NCI-H69 (cell line): ENCODE results near the gene RETREG2.

Experiments
- DNase-seq: peaks from one replicate; lab custom pipeline; 2025; lab: John Stamatoyannopoulos, UW

Gene RETREG2

DNA sequence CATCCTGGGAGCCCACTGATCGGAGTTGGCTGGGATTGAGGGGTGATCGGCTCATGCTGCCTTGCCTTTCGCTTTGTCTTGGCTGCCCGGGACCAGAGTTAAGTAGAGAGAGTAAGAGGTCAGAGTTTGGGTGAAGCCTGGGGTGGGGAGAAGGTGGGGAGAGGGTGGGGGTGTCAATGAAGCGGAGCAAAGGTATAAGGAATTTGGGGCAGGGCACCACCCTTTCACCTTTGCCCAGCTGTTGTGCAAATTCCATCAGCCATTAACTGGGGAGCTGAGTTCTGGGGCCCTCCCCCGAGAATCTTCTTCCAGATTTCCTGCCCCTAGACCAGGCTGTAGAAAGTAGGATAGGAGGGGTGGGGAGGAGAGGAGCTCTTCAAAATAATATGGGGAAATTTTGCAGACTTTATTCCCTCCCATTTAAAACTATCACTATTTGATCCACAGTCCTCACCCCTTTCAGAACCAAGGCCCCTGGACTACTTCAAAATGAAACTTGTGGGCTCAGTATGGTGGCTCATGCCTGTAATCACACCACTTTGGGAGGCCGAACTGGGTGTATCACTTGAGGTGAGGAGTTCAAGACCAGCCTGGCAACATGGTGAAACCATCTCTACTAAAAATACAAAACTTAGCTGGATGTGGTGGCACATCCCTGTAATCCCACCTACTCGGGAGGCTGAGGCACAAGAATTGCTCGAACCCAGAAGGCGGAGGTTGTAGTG is 8.0 kb upstream of the RETREG2 start, which contains the start of gene SLC23A3:
TSS of gene SLC23A3 (minus strand) at position 100 of the 725 bp plus-strand sequence. CDS start at position 55, 45 bp downstream.
- DNase-seq = no peak

DNA sequence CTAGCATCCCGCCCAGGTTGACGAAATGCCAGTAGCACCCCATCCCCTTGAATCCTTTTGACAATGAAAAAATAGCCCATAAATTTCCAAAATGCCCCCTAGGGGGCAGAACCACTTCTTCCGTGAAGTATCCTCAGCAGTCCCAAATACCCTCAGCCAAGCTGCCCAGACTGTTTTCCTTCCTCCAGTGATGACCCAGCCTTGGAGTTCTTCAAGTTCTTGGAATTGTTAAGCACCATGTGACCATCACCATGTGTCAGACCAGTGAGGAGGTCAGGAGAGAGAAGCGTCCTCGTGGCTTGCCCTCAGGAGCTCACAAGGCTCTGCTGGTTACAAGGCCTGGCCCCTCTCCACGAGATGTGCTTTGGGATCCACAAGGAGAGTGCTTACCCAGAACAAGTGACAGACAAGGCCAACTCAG is 6.8 kb upstream of the RETREG2 start:
- peak; percentile 35 for DNase-seq

DNA sequence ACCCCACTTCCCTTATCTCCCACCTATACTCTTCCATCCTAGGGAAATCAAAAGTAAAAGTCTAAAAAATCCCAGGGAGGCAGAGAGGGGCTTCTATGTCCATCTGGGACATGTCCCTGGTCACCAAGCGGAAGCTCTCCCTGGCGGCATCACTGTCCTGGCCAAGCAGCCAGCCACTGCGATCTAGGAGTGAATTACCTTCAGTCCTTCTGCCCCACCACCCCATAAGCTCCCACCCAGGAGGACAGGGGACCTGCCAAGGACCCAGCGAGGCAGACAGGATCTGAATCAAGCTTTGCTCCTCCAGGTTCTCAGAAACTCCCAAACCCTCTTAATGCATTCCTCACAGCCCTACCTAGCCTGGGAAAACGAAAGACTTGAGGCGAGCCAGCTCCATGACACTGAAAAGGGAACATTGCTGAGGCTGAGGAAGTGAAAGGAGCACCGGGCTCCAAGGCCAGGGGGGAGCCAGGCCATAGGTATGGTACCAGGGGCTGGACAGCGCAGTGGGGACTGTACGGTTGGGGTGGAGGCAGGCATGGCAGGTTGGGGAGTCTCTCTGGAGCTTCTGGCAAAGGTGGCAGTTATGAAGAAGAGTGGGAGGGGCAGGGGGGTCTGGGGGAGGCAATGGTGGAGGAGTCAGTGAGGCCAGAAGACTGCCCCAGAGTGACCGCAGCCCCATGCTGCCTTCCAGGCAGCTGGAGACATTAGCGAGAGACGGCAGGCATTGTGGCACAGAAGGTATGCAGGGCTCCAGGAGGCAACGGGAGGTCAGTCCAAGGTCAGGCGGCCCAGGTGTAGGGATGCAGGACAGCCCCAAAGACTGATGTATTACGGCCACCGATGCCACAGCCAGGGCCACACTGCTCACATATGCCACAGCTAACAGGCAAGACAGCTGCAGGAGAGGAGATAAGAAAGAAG is 5.6 kb upstream of the RETREG2 start:
- no peak for DNase-seq

DNA sequence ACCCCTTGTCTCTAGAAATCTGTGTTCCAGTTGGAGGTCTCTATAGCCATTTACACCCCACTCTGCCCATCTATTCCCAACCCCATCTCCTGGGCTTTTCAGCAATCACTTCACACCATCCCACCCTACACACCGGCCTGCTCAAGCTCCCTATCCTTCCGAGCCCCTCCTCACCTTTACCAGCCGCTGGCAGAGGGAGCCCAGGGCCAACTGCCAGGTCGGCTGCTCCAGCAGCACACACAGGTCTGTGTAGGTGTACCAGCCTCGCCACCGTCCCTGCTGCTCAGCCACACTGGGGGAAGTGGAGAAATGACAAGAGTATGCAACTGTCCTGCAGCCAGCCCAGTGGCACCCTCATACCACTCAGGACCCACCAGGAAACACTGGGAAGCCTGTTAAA is 4.9 kb upstream of the RETREG2 start:
- DNase-seq = no peak

DNA sequence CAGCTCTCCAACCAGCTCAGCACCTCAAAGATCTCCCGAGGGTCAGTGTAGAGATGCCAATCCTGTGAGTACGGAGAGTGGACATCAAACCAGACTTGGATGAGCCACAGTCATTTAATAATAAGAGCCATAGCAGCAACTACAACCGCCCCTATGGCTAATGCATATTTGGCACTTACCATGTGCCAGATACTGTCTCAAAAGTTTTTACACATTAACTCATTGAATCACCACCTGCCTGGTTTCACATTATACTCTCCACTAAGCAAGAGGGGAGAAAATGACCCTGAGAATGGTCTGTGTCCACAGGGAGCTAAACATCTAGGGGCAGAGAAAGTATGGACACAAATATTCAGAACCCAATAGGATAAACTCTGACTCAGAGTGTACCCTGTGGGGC is 3.9 kb upstream of the RETREG2 start:
- no peak for DNase-seq

DNA sequence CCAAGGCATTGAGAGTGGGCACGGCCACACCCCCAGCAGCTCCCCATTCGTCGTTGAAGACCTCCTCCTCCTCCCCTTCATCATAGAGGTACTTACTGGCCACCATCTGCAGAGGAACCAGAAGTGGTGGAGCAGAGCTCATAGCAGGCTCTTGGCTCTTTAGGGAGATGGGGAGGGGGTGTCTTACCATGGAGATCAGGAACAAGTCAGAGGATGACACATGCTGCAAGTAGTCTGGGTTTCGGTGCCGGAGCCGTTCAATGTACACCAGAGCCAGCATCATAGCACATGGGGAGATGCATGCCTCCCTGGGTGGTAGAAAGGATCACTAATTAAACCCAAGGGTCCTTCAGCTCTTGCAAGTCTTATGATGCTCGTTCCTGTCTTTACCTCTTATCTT is 3.3 kb upstream of the RETREG2 start:
- DNase-seq = no peak

DNA sequence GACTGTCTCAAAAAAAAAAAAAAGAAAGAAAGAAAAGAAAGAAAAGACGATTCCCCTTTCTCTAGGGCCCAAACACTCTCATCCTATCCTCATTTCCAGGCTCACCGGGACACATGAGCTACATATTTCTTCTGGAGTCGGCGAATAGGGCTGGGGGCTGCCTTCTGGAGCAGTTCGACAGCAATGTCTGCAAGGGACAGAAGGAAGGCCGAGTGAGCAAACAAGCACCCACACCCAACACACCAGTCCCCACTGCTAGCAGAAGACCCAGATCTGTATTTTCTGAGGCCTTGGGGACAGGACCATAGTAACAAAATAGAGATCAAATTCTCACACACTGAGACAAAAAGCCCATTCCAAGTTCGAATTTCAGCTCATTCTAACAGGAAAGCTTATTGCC is 2.6 kb upstream of the RETREG2 start:
- DNase-seq = no peak

DNA sequence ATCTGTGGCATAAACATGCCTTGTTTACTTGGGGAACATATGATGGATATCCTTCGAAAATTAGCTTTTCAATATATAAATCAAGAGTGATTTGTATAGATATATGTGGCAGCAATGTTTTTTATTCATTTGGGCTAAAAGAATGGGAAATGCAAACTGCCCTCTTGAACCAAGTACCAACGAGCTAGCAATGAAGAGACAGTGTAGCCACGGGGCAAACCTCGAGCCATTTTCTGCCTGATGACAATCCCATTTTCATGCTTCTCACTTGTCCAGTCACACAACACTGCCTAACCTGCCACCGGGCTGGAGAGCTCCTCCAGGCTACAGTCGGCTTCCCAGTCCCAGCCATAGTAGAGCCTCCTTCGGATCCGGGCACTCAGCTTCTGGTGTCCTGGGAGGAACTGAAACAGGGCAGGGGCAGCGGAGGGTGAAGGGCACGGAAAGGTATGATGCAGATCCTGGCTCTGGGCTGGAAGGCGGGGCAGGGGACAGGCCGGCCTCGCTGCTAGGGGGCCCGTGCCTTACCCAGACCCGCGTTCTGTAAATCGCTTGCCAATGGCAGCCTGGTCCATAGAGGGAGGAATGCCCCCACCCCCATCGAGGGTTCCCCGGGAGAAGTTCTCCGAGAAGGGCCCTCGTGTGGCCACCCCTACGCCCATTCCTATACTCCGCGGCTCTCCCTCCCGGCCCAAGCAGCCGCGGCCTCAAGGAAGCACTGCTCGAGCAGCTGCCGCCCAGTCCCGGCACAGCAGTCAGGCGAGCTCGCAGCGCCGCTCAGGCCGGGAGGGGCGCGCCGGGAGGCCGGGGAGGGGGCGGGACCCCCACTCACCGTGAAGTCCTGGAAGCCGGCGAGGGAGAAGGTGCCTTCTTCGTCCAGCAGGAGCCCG is 1.9 kb upstream of the RETREG2 start:
- peak; percentile 74 for DNase-seq

DNA sequence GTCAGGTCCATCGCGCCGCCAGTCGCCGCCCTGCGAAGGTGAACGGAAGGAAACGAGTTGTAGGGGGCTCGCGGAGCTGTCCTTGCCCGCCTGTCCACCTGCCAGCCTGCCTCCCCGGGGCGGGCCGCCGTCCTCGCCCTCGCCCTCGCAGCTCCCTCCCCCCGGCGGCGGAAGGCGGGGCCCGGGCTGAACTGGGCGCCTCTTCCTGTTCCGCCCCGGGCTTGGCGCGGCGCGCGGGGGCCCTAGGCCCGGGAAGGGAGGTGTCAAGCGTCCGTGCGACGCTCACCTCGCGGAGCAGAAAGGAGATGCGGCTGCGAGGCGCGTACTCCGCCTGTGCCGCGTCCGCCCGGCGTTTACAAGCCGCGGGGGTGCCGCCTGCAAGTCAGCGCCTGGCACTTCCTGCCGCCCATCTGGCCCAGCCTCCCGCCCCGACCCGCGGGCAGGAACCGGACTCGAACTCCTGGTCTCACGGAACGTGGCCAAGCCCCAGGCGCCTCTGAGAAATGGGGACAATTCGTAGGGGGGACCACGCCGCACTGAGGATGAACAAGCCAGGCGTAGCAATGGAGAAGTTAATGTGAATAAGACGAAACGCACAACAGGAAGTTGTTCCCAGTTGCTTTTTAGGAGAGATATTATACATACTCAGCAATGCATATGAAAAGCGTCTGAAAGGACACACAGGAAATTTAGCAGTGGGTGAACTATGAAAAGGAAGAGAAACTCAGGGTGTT is 1.1 kb upstream of the RETREG2 start, which contains the start of gene CNPPD1:
TSS of gene CNPPD1 (minus strand) at position 108 of the 734 bp plus-strand sequence. CDS start at position 11, 97 bp downstream.
- DNase-seq = peak; percentile 92

DNA sequence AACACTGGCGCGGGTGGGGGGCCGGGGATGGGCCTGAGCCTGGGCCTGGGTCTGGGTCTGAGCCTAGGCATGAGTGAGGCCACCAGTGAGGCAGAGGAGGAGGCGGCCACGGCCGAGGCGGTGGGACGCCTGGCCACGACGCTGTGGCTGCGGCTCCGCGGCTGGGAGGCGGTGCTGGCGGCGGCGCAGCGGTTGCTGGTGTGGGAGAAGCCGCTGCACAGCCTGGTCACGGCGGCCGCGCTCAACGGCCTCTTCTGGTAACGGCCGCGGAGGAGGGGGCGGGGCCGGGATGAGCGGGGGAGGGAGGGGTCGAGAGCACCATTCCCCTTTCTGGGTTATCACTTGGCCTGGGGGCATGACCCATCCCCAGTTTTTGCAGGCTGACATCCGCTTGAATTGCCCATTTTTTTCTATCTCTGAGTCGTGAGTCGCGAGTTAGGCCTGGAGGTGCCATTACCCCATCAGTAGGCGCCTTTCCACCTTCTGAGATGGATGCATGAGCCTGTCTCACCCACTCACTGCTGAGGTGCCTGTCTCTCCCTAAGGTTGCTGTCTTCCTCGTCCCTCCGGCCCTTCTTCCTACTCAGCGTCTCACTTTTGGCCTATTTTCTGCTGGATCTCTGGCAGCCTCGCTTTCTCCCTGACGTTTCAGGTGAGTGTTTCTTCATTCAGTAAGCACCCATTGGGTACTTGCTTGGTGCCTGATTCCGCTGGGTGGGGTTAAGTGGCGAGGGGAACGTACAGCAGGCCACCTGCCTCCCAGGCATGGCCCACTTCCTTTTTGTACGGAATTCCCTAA is 501 bp downstream of the RETREG2 start:
- peak; percentile 44 for DNase-seq

DNA sequence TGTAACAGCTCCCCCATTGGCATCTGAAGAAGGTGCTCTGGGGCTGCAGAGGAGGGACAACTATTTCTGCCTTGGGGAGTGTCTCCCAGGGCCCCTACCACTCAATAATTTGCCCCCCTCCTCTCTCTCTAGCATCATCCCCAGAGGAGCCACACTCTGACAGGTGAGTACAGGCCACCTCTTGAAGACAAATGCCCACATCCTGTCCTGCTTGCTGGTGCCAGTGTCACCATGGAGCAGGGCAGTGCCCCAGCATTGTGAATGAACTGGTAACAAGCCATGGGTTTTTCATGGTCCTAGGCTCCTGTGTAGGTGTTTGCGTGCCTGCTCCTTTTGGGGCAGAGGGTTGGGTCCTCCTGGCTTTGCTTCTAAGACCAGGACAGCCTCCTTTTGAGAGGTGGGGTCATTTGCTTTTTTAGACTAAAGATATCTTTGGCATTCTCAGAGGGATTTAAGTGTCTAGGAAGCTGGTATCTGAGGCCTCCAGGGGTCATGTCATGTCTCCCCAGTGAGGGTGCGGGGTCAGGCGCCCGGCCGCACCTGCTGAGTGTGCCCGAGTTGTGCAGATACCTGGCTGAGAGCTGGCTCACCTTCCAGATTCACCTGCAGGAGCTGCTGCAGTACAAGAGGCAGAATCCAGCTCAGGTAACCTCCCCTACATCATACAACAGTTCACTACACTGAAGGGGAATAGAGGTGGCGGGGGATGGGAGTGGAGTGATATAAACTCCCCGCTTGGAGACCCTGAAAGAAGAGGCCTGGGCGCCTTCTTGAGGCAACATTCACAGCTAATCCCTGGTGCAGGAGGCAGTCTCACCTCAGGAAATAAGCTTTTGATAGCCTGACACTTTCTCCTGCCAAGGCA is 1.8 kb downstream of the RETREG2 start:
- no peak for DNase-seq

DNA sequence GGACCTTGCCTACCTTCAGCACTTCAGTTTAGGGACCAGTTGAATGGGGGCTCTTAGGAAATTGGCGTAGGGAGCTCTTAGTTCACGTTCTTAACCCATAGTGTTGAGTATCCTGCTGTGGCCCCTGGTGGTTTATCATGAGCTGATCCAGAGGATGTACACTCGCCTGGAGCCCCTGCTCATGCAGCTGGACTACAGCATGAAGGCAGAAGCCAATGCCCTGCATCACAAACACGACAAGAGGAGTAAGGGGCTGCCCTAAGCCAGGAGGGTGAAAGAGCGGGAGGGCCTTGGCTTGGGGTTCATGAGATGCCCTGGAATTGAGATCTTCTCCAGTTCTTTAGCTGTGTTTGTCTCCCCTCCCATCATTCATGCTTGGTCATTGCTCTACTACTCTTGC is 2.9 kb downstream of the RETREG2 start:
- DNase-seq = no peak

DNA sequence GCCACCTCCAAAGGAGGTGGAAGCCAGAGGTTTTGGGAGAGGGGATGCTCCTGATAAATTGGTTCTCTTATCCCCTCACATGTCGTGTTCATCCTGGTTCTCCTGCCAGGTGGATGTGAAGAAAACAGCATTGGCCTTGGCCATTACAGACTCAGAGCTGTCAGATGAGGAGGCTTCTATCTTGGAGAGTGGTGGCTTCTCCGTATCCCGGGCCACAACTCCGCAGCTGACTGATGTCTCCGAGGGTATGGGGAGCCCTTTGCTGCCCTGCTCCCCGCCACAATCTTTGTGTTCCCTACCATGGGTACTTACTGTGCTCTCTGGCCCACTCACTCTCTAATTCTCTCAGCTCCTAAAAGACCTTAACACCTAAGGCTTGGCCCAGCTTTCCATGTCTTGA is 3.5 kb downstream of the RETREG2 start:
- no peak for DNase-seq

DNA sequence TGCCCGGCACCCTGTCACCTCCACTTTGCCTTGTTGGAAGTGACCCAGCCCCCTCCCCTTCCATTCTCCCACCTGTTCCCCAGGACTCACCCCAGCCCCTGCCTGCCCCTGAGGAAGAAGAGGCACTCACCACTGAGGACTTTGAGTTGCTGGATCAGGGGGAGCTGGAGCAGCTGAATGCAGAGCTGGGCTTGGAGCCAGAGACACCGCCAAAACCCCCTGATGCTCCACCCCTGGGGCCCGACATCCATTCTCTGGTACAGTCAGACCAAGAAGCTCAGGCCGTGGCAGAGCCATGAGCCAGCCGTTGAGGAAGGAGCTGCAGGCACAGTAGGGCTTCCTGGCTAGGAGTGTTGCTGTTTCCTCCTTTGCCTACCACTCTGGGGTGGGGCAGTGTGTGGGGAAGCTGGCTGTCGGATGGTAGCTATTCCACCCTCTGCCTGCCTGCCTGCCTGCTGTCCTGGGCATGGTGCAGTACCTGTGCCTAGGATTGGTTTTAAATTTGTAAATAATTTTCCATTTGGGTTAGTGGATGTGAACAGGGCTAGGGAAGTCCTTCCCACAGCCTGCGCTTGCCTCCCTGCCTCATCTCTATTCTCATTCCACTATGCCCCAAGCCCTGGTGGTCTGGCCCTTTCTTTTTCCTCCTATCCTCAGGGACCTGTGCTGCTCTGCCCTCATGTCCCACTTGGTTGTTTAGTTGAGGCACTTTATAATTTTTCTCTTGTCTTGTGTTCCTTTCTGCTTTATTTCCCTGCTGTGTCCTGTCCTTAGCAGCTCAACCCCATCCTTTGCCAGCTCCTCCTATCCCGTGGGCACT is 4.5 kb downstream of the RETREG2 start:
- no peak for DNase-seq

DNA sequence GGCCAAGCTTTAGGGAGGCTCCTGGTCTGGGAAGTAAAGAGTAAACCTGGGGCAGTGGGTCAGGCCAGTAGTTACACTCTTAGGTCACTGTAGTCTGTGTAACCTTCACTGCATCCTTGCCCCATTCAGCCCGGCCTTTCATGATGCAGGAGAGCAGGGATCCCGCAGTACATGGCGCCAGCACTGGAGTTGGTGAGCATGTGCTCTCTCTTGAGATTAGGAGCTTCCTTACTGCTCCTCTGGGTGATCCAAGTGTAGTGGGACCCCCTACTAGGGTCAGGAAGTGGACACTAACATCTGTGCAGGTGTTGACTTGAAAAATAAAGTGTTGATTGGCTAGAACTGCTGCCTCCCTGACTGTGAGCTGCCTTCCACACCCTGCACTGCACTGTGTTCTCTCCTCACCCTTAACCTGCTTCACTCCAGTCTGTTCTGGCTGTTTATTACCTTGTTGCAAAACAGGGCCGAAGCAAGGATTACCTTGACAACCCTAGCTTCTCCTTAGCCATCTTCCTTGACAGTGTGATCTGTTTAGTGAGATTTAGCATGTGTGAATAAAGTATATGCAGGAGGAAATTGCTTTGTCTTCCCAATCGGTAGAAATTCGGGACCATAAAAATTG is 5.2 kb downstream of the RETREG2 start:
- DNase-seq = no peak

DNA sequence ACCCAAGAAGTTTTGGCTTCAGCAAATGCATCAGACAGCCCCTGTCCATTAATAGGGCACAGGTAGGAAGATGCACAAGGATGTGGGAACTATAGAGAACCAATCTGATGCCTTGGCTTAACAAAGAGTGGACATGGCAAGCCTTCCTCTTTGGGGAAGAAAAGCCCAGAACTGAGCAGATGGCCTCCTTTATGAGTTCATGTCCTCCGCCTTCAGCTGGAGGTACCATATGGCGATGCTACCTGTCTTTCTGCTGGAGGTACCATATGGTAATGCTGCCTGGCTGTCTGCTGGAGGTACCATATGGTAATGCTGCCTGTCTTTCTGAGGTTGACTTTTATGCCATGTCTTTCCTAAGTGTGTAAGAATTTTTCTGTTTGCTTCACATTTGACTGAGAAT is 6.0 kb downstream of the RETREG2 start:
- DNase-seq = peak; percentile 88

DNA sequence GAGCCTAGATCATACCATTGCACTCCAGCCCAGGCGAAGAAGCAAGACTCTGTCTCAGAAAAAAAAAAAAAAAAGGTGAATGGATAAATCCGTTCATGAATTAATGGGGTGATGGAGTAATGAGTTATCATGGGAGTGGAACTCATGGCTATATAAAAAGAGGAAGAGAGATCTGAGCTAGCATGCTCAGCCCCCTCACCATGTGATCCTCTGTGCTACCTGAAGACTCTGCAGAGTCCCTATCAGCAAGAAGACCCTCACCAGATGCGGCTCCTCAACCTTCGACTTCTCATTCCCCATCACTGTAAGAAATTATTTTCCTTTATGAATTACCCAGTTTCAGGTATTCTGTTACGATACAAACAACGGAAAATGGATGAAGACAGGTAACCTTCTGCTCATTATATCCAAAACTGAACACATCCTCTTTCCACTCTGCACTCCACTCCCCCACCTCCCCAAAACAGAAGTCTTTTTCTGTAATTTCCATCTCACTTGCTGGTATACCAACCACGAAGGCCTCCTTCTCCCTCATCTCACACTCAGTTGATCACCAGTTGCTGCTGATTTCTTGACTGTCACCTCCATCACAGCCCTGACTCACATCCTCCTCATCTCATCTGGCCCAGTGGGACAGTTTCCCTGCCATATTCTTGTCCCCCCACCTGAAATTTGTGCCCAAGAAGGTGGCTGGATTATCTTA is 8.8 kb downstream of the RETREG2 start:
- DNase-seq = no peak
